Putamen (tissue), 1 donor: ENCODE measurements around the gene ARHGEF37.
"Not testable (repeated sequence)": the region's sequence is repeated elsewhere in the genome, so short reads cannot be mapped to it uniquely, and the experiment has no call there.

ENCODE experiments used
- DNase-seq: peaks from one replicate; pipeline ENCODE4 v3.0.0-alpha.2; 2016; ENCODE audit warnings: low spot score

The ARHGEF37 gene

DNA sequence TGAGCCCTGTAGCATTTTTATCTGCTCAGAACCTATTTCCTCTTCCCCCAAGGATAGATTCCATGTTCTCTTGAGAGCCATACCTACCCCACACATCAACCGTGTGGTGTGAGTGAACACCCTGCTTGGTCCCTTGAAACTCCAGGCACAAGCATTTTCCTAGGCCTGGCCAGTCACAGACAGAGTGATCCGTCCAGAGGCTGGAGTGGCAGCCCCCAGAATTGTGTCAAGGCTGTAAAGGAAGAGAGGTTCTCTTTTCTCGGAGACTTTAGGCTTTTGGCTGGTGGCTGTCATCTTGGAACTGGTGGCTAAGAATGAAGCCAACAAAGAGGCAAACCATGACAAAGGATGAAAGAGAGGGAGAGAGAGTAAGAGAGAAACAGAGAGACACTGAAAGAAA, 66.0 kb downstream of the ARHGEF37 start:
- no peak for DNase-seq

- not testable (repeated sequence) for DNase-seq
These were observed 67.4 kb downstream of the ARHGEF37 start for GRCh38 chr5:149648464-149649393.

DNA sequence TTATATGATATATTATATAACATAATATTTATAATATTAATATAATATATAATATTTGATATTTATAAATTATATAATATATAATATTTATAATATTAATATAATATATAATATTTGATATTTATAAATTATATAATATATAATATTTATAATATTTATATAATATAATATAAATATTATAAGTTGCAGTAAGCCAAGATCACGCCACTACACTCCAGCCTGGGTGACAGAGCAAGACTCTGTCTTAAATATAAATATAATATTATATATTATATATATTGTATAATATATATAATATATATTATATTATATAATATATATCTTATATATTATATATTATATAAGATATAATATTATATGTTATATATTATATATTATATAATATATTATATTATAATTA, 68.4 kb downstream of the ARHGEF37 start:
- not testable (repeated sequence) for DNase-seq

- no peak for DNase-seq
These were observed 70.4 kb downstream of the ARHGEF37 start for GRCh38 chr5:149651686-149652085.

DNA sequence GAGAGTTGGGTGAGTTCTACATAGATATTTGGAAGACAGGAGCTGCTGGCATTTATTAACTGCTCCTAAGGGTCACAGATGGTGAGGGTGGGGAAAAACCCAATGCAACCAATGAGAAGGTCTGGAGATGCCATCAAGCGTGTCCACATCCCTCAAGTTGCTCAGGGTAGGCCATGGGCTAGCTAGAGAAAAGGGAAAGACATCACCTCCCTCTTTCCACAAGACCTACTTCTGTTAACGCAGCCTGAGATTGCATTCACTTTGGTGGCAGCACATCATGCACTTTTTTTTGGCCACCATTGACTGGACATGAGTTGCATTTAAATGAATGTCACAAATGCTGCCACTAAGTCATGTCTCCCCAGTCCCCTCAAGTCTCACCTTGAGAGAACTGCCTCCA, 71.4 kb downstream of the ARHGEF37 start:
- no peak for DNase-seq

GRCh38 chr5:149654231-149654630, 72.9 kb downstream of the ARHGEF37 start:
- no peak for DNase-seq

DNA sequence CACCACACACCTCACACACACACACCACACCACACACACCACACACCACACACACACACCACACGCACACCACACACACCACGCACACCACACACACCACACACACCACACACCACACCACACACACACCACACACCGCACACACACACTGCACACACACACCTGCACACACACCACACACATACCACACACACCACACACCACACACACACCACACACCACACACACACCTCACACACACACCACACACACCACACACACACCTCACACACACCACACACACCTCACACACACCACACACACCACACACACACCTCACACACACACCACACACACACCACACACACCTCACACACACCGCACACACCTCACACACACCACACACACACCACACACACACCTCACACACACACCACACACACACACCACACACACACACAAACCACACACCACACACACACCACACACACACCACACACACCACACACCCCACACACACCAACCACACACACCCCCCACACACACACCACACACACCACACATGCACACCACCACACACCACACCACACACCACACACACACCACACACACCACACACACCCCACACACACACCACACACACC, 73.7 kb downstream of the ARHGEF37 start:
- DNase-seq: no peak

GRCh38 chr5:149656576-149657182, 75.4 kb downstream of the ARHGEF37 start:
- no peak for DNase-seq

GRCh38 chr5:149657324-149657723, 76.0 kb downstream of the ARHGEF37 start:
- no peak for DNase-seq

DNA sequence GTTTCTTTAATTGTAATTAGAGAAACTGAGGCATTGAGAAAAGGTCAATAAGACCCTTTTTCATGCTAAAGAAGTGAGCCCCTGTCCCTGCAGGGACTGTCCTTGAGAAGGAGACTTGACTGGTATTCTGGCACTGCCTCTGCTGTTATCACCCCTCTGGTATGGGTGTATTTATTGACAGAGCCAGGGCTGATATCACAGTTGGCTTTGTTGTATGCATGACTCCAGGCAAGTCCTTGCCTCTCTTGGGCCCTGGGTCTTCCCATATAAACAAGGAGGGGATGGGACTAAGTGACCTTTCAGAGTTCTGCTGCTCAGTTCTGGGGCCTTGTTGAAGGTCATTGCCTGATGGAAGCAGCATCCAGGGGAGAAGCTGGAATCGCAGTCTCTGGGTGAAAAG, 77.0 kb downstream of the ARHGEF37 start:
- DNase-seq: no peak

- no peak for DNase-seq
These were observed 82.8 kb downstream of the ARHGEF37 start for GRCh38 chr5:149664083-149664482.

DNA sequence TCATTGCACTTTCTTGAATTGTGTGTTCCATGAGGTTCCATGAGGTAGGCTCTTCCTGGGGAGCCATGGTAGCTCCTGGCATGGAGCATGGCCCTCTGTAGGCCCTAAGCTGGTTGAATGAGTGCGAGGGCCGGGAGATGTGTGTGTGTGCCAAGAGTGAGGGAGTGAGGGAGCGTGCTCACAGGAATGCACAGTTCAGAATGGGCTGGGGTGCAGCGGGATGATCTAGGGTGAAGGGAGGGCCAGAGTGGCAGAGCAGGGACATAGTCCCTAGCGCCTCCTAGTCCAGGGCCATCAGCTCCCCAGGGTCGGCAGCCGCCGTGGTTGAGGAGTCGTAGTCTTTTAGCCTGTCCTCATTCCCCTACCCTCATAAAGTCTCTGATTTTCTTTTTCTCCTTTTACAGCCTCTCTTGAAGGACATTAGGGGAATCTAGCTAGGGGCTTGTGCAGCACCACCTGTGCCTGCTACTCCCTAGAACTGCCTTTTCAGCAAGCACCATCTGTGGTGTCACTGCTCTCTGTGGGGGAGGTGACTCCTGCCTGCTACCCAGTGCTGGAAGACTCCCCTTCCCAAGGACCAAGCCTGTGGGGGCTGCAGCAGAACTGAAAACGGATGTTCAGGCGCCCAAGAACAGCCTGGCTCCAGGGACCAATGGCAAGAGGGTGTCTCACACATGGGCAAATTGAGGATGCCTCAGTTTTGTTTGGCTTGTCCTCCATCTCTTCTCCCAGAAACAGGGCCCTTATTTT, 83.5 kb downstream of the ARHGEF37 start:
- no peak for DNase-seq

DNA sequence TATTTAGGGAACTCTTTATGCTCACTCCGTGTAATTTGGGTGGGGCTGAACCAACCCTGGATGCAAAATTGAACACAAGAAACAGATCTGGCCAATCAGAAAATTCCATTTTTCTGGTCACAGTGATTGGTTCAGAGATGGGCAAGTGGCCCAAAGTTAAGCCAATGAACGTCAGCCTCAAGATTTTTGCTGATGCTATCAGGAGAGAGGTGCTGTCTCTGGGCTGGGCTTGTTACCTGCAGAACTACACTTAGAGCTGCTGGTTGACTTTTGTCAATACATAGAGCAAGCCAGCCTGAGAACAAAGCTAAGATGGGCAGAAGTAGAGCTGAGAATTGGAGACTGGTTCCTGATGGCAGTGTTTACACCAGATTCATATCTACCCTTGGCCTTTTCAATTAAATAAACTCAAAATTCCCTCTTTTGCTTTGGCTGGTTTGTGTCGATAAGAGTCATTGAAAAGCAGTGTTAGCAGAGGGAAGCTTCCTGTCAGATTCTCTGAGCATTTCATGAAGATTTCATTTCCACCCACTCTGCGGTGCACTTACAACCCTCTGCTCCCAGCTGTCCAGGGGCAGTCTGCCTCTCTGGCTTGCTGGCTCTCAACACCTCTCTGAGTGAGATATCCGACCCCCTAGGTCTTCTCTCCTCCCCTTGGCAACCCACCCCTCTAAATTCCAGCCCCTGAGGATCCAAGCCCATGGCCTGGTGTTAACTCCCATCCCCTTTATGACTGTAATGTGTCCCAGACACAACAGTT, 84.3 kb downstream of the ARHGEF37 start:
- no peak for DNase-seq

- no peak for DNase-seq
These were observed 85.0 kb downstream of the ARHGEF37 start for GRCh38 chr5:149666212-149666852.

GRCh38 chr5:149667084-149667828, 86.0 kb downstream of the ARHGEF37 start:
- no peak for DNase-seq

DNA sequence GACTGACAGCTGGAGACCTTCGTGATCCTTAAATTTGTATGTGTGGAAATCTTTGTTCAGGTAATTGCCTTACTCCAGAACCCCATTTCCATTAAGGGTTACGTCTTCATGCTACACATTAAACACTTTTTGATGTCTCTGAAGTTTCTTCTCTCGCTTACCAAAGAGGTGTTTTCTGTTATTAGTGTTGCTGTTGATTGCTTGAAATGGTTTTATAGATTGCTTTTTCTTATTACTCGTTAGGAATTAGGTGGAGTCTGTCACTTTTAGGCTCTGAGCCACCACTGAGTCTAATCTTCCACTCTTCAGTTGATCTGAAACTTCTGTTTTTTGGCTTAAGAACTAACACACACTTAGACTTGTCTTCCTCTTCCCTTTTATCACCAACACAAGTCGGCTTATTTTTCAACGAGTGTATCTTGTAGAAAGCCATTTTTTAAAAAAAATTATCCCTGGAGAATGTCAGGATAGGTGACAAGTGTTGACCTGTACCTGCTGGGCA, 86.6 kb downstream of the ARHGEF37 start:
- no peak for DNase-seq

GRCh38 chr5:149669273-149669672, 88.0 kb downstream of the ARHGEF37 start:
- not testable (repeated sequence) for DNase-seq

GRCh38 chr5:149671544-149671943, 90.2 kb downstream of the ARHGEF37 start:
- no peak for DNase-seq

DNA sequence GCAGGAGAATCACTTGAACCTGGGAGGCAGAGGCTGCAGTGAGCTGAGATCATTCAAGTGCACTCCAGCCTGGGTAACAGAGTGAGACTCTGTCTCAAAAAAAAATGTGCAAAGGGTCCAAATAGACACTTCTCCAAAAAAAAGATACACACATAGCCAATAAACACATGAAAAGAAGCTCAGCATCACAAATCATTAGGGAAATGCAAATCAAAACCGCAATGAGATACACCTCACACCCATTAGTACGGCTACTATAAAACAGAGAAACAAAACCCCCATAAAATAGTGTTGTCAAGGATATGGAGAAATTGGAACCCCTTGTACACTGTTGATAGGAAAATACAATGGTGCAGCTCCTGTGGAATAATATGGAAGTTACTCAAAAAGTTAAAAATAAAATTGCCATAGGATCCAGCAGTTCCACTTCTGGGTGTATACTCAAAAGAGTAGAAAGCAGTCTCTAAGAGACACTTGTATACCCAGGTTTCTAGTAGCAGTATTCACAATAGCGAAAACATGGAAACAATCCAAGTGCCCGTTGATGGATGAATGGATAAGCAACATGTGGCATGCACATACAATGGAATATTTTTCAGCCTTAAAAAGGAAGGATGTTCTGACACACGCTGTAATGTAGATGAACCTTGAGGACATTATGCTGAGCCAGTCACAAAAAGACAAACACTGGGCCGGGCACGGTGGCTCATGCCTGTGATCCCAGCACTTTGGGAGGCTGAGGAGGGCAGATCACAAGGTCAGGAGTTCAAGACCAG, 91.6 kb downstream of the ARHGEF37 start:
- DNase-seq: no peak
